ENCODE results near the gene MIB1.

MIB1 gene

DNA sequence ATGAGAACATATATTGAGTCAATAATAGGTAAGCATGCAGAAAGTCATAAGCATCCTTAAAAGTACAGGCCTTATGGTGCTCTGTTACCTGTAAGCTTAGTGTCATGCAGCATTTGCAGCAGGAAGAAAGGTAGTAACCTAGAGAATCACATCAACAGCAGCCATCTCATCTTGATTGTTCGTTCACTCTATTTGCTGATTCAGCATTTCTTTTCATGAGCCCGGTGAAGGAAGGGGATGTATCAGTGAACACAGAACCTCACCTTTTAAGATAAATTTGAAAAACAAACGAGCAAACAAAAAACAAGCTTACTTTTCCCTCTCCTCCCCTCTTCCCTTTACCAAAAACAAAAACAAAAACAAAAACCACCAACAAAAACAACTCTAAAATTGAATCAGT is 89.9 kb downstream of the MIB1 start:
- Histone ChIP-seq H3K27ac (no peak overlapping the region), H3K27me3 (replicated peaks) (no peaks in the 10 kb centered on the region), H3K36me3 (replicated peaks) (no peaks in the 10 kb centered on the region), H3K4me3 (ENCODE audit: low read depth, low read length) (no peak overlapping the region)
- in situ Hi-C loops (cut with HindIII; ENCODE audit: low pct_ligation_motif_present, low sequenced_read_pairs) = no loop called here
- no peak for DNase-seq
- TF ChIP-seq, protein P1, sequence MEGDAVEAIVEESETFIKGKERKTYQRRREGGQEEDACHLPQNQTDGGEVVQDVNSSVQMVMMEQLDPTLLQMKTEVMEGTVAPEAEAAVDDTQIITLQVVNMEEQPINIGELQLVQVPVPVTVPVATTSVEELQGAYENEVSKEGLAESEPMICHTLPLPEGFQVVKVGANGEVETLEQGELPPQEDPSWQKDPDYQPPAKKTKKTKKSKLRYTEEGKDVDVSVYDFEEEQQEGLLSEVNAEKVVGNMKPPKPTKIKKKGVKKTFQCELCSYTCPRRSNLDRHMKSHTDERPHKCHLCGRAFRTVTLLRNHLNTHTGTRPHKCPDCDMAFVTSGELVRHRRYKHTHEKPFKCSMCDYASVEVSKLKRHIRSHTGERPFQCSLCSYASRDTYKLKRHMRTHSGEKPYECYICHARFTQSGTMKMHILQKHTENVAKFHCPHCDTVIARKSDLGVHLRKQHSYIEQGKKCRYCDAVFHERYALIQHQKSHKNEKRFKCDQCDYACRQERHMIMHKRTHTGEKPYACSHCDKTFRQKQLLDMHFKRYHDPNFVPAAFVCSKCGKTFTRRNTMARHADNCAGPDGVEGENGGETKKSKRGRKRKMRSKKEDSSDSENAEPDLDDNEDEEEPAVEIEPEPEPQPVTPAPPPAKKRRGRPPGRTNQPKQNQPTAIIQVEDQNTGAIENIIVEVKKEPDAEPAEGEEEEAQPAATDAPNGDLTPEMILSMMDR (IDR thresholded peaks at IDR 0.05; ENCODE audit: low read depth, low read length, missing control alignments) = no peak

DNA sequence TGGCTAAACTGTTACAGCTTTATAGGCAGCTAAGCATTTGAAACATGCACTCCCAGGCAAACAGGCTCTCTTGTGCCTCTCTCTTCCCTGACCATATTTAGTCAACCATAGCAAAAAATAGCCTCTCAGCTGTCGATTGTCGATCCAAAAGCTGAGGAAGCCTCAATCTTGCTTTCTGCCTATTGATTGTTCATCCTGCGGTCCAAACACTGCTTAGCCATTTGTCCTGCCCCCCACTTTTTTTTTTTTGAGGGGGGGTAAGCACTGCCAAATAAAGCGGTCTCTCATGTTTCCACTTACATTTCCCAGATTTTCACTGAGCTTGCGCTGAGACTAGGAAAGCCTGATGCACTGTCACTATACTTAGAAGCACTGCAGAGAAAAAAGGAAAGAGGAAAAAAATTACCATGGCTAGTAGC is 90.8 kb downstream of the MIB1 start:
- in situ Hi-C loops (cut with HindIII; ENCODE audit: low pct_ligation_motif_present, low sequenced_read_pairs) = no loop called here
- TF ChIP-seq, protein P1 (IDR thresholded peaks at IDR 0.05; ENCODE audit: low read depth, low read length, missing control alignments) = no peak
- Histone ChIP-seq H3K27ac (no peak overlapping the region), H3K36me3 (replicated peaks) (no peaks in the 10 kb centered on the region), H3K4me3 (ENCODE audit: low read depth, low read length) (no peak overlapping the region), H3K27me3 (replicated peaks) (no peaks in the 10 kb centered on the region)
- DNase-seq = peak; percentile 53

DNA sequence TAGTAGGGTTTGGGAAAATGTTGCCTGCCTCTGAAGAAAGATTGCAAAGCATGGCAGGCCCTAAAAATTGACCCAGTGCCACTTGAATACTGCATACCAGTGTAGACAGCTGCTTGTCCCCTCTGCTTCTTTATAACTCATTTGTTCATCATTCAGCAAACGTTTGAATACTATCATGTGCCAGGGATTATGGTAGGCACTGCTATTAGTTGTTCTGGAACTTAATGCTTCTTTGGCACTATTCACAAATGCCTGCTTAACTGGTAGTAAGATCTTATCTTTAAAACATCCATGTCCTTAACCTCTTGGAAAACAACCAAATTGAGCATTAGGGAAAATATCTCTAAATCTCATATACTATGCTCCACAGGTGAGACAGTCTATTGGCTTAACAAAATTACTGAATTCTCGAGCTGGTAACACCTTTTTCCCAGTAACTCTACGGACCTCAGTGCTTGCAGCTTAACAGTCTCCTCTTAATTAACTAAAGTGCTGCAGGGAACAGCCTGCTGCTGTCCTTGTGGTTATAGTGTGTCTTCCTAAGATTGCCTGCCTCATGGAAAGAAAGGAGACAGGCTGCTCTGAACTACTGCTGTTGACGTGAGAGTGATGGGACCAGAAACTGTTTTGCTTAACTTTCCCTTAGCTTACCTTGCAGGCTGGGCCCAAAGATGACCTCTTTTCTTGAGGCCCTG is 93.2 kb downstream of the MIB1 start:
- Histone ChIP-seq H3K4me3 (ENCODE audit: low read depth, low read length) (no peak overlapping the region), H3K27ac (no peak overlapping the region), H3K36me3 (replicated peaks) (peaks cover 2% of the 10 kb centered on the region), H3K27me3 (replicated peaks) (no peaks in the 10 kb centered on the region)
- TF ChIP-seq, protein P1 (IDR thresholded peaks at IDR 0.05; ENCODE audit: low read depth, low read length, missing control alignments) = no peak
- in situ Hi-C loops (cut with HindIII; ENCODE audit: low pct_ligation_motif_present, low sequenced_read_pairs) = no loop called here
- DNase-seq = no peak

DNA sequence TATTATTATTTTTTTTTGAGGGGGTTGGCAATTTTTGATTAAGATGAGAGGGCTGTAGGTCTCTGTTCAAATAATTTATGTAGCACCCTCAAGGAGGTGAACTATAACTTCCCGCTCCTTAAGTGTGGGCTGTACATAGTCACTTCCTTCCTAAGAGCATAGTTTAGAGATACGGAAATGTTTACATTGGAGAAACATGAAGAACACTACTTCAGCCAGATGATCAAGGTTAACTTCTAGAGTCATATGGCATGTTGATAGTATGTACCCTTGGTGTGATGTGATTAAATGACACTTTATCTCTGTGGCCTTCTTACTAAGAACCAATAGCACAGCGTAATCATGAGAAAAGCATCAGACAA is 93.7 kb downstream of the MIB1 start:
- peaks cover 2% of the 10 kb centered on the region for H3K36me3 ChIP-seq (replicated peaks)
- in situ Hi-C loops (cut with HindIII; ENCODE audit: low pct_ligation_motif_present, low sequenced_read_pairs) = no loop called here
- no peak overlapping the region for H3K27ac ChIP-seq
- H3K27me3 ChIP-seq (replicated peaks) = no peaks in the 10 kb centered on the region
- TF ChIP-seq, protein P1 (IDR thresholded peaks at IDR 0.05; ENCODE audit: low read depth, low read length, missing control alignments) = no peak
- DNase-seq = no peak
- H3K4me3 ChIP-seq (ENCODE audit: low read depth, low read length) = no peak overlapping the region

DNA sequence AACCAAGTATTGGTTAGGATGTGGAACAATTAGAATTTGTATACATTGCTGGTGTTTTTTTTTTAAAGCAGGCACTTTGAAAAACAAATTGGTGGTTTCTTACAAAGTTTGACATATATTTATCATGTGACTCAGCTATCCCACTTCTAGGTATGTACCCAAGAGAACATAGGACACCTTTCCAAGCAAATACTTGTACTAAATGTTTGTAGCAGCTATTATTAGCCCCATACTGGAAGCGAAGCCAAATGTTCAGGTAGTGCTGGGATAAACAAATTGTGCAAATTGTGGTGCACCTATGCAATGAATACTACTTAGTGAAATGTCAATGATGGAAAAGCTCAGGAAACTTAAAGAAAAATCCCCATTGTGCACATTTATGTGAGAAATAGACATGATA is 101.0 kb downstream of the MIB1 start:
- Histone ChIP-seq H3K27ac (no peak overlapping the region), H3K4me3 (ENCODE audit: low read depth, low read length) (no peak overlapping the region), H3K36me3 (replicated peaks) (peaks cover 5% of the 10 kb centered on the region), H3K27me3 (replicated peaks) (no peaks in the 10 kb centered on the region)
- DNase-seq = no peak
- in situ Hi-C loops (cut with HindIII; ENCODE audit: low pct_ligation_motif_present, low sequenced_read_pairs) = no loop called here
- TF ChIP-seq, protein P1 (IDR thresholded peaks at IDR 0.05; ENCODE audit: low read depth, low read length, missing control alignments) = no peak

DNA sequence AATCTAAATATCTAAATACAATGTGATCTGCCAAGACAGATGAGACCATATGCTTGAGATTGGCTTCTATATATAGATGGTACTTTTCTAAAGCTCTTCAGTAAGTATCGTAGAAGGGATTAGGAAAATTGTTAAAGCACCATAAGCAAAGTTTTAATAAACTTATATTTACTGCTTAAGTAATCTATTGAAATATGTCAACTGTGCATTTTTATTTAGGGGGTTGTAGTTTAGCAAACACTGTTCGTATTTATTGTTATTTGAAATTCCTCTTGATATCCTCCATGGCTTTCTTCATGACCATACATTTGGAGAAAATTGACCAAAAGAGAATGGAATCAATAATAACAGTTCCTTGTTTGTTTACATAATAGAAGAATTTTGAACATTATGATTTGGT is 102.7 kb downstream of the MIB1 start:
- in situ Hi-C loops (cut with HindIII; ENCODE audit: low pct_ligation_motif_present, low sequenced_read_pairs) = no loop called here
- peaks cover 7% of the 10 kb centered on the region for H3K36me3 ChIP-seq (replicated peaks)

More for the DNA sequence above, 102.7 kb downstream of the MIB1 start:
- DNase-seq = no peak
- no peaks in the 10 kb centered on the region for H3K27me3 ChIP-seq (replicated peaks)
- H3K27ac ChIP-seq = no peak overlapping the region
- no peak overlapping the region for H3K4me3 ChIP-seq (ENCODE audit: low read depth, low read length)
- TF ChIP-seq, protein P1 (IDR thresholded peaks at IDR 0.05; ENCODE audit: low read depth, low read length, missing control alignments) = no peak
